GM19324 (cell line): ENCODE measurements around the gene CEP112.

Source experiments
- ATAC-seq: cut with Tn5 transposase; IDR thresholded peaks from one replicate; pipeline ENCODE4 v1.9.1; 2021; ENCODE audit warnings: mild to moderate bottlenecking, moderate library complexity; ENCODE audit not compliant: unreplicated experiment, low FRiP score

CEP112 gene

DNA sequence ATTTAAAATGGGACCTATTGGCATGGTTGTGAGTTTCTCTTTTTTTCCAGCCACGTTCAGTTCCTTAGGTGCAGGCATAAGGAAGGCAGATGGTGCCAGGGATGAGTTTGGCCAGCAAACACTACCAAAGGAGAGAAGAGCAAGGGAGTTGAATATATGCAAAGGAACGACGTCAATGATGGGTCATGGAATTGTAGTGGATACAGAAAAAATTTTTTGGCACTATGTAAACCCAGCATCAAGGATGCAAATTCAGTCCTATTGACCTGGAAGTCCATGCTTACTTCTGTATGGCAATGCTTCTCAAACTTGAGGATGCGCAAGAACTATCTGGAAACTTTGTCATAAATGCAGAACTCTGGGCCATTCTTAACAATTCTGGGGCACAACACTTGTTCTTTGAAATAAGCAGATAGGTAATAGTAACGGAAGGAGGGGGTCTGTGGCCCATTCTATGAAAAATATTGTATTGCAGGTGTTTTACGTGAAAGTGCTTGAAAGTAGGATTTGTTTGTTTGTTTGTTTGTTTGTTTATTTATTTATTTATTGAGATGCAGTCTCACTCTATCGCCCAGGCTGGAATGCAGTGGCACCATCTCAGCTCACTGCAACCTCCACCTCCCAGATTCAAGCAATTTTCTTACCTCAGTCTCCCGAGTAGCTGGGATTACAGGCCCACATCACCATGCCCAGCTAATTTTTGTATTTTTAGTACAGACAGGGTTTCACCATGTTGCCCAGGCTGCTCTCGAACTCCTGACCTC lies 19.3 kb upstream of the CEP112 start:
- no peak for ATAC-seq

DNA sequence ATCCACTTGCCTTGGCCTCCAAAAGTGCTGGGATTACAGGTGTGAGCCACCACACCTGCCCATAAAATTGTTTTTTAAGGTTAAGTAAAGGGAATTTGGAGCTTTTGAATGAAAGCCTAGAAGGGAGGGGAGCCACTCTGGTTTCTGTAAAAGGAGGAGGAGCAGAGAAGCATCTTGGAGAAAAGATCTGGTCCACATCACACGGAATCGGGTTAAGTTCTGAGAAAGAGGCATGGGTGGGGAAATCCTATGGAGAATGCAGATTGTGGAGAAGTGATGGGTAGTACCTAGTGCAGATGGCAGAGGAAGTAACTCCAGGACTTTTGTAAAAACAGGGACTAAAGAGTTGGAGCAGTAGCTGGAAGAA lies 18.3 kb upstream of the CEP112 start:
- ATAC-seq: no peak

- ATAC-seq: no peak
These were observed 16.0 kb upstream of the CEP112 start for GRCh38 chr17:66207936-66208335.

DNA sequence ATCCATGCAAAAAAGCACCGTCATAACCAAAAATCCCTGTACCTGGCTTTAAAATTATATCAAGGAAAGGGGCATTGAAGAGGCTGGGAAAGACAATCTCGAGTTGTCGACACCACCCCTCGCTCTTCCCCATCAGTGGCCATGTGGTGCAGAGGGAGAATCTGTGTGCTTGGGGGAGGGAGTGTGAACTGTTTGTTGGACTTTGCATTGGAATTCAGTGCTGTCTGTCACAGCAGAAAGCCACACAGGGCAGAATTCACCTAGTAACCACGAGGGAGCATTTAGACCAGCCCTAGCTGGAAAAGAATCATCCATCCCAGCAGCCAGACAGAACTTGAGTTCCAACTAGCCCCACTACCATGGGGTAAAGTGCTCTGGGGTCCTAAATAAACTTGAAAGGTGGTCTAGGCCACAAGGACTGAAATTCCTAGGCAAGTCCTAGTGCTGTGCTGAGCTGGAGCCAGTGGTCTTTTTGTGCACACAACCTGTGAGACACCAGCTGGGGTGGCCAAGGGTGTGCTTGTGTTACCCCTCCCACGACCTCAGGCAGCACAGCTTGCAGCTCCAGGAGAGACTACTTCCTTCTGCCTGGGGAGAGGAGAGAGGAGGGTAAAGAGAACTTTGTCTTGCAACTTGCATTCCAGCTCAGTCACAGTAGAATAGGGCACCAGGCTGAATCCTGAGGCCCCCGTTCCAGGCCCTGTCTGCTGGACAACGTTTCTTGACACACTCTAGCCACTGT lies 11.5 kb upstream of the CEP112 start:
- ATAC-seq: no peak

DNA sequence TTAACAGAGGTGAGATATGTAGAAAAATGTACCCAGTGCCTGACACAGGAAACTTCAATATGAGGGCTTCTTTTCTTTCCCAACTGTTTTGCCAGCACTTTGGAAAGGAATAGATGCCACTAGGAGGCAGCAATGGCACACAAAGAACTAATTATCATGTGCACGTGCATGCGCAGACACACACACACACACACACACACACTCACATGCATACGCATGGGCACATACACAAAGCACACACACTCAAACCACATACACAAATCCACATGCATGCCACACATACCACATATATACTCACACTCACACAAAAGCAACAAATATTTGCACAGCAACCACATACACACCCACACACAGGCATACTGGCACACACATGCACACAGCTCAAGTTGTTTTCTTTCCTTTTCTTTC lies 8.8 kb upstream of the CEP112 start:
- no peak for ATAC-seq

DNA sequence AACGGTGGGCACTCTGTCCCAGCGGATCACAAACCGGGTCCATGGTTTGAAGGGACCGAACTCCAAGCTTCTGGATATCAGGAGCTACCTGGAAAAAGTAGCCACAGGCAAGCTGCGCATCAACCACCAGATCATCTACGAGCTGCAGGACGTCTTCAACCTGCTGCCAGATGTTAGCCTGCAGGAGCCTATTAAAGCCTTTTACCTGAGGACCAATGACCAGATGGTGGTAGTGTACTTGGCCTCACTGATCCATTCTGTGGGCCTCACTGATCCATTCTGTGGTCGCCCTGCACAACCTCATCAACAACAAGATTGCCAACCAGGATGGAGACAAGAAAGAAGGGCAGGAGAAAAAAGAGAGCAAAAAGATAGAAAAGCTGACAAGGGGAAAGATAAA lies 6.3 kb upstream of the CEP112 start:
- ATAC-seq: no peak

DNA sequence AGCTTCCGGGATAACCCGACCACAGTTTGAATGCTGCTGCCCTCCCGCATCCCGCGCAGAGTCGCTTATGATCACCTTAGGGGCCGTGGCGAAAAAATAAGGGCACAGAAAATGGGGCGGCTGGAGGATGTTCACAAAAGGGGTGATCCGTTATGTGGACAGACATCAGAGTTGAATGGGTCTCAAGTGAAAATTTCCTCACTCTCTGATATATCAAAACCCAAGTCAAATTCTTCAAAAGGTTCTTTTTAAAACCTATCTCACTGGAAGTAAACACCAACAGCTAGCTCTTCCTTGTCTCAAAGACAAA lies 400 bp upstream of the CEP112 start:
- ATAC-seq: no peak

GRCh38 chr17:66190738-66191592 lies 968 bp downstream of the CEP112 start:
- no peak for ATAC-seq

- ATAC-seq: no peak
These were observed 4.2 kb downstream of the CEP112 start for GRCh38 chr17:66187718-66188117.

DNA sequence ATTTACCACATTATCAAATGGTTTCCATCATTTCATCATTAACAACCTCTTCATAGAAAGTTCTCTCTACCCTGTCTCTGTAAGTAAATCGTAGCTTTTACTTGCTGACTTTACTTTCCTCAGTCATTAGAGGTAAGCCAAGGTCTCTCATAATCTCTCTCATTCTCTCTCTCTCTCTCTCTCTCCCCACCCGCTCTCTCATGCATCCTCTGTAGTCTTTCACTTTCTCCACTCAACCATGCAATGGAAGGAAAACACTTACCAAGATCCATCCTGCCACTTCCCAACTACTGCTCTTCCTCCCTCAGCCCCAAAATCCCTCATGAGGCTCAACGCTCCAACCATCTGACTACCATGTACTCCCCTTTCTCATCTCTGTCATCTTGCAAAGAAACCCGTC lies 6.1 kb downstream of the CEP112 start:
- ATAC-seq: no peak

DNA sequence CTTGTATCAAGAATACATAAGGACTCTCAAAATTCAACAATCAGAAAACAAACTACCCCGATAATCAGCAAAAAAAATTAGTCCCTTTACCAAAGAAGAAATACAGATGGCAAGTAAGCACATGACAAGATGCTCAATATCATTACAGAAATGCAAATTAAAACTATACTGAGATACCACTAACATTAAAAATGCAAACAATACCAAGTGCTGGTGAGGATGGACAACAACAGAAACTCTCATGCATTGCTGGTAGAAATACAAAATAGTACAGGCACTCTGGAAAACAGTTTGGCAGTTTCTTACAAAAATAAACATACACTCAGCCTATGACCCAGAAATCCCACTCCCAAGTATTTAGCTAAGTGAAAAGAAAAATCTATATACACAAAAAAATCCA lies 7.5 kb downstream of the CEP112 start:
- ATAC-seq: no peak

DNA sequence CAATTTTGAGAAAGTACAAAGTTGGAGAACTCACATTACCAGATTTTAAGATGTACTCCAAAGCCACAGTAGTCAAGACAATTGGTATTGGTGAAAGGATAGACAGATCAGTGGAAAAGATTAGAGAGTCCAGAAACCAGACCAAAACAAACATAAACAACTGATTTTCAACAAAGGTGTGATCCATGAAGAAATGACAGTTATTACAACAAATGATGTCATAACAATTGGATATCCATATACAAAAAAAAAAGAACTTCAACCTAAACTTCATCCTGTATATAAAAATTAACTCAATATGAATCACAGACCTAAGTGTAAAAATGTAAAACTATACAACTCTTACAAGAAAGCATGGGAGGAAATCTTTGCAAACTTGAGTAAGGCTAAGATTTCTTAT lies 8.4 kb downstream of the CEP112 start:
- ATAC-seq: no peak

- ATAC-seq: no peak
These were observed 13.3 kb downstream of the CEP112 start for GRCh38 chr17:66178642-66179041.

DNA sequence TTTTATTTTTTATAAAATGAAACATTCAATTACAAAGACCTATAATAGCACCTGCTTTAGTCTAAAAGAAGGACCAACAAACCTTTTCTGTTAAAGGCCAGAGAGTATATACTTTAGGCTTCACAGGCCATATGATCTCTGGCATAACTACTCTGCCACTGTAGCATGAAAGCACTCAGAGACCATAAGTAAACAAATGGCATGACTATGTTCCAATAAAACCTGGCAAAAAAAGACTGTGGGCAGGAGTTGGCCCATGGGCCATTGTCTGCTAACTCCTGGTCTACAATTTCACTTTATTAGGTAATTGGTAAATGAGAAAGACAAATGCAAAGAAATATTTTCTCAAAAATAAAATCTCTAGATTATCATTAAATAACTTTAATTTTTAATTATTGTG lies 14.9 kb downstream of the CEP112 start:
- ATAC-seq: no peak

- no peak for ATAC-seq
These were observed 16.0 kb downstream of the CEP112 start for GRCh38 chr17:66175892-66176291.

DNA sequence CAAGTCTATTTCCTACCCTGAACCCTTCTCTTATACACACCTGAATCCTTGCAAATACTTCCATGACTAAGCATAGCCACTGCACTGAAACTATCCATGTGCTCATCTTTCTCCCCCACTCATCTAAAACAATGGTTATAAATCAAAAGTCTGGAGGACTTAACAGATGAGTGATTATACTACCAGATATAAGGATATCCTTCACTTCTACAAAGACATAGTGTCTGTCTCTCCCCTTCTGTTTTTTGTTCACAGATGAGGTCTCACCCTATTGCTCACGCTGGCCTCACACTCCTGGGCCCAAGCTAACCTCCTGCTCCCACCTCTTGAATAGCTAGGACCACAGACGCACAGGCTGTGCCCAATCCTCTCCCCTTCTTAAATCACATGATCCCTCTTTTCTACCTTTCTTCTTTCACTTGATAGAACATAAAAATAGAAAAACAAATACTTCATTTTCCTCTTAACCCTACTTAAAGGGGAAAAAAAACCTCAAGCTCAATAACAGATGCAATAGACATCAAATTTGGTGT lies 19.2 kb downstream of the CEP112 start:
- ATAC-seq: no peak

- ATAC-seq: no peak
These were observed 19.8 kb downstream of the CEP112 start for GRCh38 chr17:66172144-66172543.

DNA sequence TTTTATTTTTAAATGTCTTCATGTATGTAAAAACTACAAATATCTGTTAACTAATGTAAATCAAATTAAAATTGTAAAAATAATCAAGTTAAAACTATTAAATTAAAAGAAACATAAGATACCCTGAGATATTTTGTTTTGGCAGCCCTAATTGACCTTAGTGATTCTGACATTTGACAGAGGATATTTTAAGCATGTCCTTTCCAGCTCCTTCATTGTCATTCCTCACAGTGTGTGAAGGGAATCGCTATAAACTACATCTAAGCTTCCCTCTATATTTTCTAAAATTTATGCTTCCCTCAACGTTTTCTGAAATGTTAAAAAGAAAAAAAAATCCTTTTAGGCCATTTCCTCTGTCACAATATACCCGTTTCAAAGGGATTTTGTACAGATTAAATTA lies 20.2 kb downstream of the CEP112 start:
- ATAC-seq: no peak

DNA sequence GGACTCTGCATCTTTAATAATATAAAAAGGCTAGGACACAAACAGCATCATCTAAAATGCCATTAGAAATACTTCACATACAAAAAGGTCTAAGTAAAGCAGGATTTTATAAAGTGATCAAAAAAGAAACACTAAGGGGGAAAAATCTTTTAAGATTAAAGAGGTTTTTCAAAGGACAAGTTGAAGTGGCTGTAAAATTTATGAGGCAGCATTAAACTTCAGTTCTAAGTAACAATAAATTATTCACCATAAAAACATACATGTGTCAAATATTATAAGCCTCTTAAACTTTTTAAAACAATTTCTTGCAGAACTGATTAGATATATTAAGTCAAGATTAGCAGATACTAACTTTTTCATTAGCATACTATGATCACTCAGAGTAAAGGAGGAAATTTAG lies 20.8 kb downstream of the CEP112 start:
- no peak for ATAC-seq

DNA sequence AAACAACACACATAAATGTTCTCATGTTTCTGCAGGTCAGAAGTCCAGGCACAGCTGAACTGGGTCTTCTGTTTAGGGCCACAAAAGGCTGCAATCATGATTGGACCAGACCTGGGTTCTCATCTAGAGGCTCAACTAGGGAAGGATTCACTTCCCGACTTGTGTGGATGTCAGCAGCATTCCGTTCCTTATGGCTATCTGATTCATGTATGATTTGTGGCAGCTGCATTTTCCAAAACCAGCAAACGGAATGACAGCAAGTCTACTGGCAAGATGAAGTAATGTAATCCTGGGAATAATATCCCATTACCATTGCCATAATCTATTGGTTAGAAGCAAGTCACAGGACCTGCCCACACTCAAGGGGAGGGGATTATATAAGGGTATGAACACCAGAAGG lies 22.1 kb downstream of the CEP112 start:
- ATAC-seq: no peak

DNA sequence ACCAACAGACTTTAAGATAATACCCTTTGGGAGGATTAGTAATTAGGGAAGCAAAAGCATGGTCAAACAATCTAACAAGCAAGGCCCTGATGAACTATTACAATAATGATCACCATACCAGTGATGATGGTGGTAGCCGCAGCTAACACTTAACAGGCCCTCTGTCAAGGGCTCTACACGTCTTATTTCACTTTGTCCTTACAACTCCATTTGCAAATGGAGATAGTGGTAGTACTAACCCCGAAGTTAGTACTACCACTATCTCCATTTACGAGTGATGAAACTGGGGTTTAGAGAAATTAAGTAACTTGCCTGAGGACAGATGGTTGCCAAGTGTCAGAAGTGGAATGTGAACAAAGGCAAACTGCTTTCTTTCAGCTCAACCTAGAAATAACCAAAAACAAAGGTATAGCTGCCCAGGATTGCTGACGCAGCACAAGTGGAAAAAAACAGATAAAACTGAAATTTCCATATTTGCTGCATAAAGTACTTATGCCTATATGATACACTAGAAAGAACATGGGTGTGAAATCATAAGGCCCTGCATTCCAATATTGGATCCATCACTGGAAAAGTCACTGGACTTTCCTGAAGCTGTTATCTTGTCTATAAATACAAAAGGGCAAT lies 24.6 kb downstream of the CEP112 start:
- no peak for ATAC-seq
